ENCODE measurements around the gene TACO1.

Gene TACO1

DNA sequence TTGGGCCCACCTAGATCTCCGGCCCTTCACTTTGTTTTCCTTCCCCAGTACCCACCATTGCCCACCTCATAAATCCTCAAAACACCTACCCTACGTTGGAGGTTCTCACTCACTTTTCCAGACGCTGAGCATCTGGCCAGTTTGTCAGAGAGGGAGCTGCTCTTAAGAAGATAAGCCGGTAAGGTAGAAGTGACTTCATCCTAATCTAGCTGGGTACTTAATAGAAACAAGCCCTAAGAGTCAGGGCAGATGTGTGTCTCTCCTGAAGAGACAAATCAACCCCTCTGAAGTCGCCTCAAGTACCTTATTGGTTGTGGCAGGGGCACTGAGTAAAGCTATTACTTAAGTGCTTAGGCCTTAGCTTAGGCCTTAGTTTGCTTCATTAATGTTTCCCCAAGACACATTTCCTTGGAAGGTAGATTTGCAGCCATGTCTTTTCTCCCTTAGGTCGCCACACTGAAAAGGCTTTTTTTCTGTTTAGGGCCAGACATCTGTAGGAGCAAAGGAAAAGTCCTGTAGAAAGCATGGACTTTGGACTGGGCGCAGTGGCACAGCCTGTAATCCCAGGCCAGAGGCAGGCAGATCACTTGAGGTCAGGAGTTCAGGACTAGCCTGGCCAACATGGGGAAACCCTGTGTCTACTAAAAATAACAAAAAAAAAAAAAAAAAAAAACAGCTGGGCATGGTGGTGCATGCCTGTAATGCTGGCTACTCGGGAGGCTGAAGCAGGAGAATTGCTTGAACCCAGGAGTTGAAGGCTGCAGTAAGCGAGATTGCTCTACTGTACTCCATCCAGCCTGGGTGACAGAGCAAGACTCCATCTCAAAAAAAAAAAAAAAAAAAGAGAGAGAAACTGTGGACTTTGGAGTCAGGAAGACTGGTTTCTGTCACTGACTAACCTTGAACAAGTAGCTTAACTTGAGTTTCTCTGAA lies 1.0 kb downstream of the TACO1 start:
- peak; percentile 73 for DNase-seq
- no peaks in the 10 kb centered on the region for H3K9me3 ChIP-seq (ENCODE audit: severe bottlenecking)
- H3K27me3 ChIP-seq (ENCODE audit: insufficient read depth, low read depth, severe bottlenecking) = no peaks in the 10 kb centered on the region
- H3K36me3 ChIP-seq = peaks cover 42% of the 10 kb centered on the region
- no peak for TF ChIP-seq CTCF (IDR thresholded peaks at IDR 0.05; ENCODE audit: low read depth, low read length)
- peak overlapping the region; percentile 97 for H3K27ac ChIP-seq
- H3K4me3 ChIP-seq (ENCODE audit: low read depth, low read length) = peak overlapping the region; percentile 77

DNA sequence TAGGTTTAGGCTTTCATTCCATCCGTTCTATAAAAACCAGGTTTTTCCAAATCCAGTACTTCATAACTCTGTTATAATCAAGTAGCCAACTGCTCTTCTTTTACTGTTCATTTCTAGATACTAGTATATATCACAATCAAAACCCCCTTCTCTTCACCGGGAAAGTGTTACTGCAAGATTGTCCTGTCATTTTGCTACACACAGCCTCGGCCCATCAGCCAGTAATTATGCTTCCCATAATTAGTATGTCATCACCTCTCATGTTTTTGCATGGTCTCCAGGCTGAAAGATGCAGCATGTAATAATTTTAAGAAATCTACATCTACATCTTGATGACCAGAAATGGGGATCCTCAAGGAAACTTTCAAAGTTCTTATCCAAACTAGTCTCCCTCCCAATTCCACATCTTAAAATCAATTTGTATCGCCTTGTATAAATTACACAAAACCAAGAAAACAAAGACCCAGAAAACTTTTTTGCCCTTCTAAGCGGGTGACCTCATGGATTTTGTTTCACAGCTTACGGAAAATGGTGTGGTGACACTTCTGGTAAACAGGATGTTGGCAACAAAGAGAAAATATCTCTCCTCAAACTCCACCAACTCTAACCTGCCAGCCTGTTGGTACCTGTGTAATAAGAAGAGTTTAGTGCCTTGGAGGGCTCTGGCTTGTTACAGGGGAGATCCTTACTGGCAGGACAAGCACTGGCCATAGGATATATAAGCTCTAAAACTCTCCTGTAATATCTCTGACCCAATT lies 9.3 kb downstream of the TACO1 start:
- DNase-seq = no peak
- H3K27ac ChIP-seq = no peak overlapping the region
- peaks cover 37% of the 10 kb centered on the region for H3K36me3 ChIP-seq
- no peak for TF ChIP-seq CTCF (IDR thresholded peaks at IDR 0.05; ENCODE audit: low read depth, low read length)
- no peaks in the 10 kb centered on the region for H3K9me3 ChIP-seq (ENCODE audit: severe bottlenecking)
- H3K27me3 ChIP-seq (ENCODE audit: insufficient read depth, low read depth, severe bottlenecking) = no peaks in the 10 kb centered on the region
- no peak overlapping the region for H3K4me3 ChIP-seq (ENCODE audit: low read depth, low read length)

- H3K36me3 ChIP-seq = peaks cover 29% of the 10 kb centered on the region
- H3K27ac ChIP-seq = no peak overlapping the region
- H3K9me3 ChIP-seq (ENCODE audit: severe bottlenecking) = no peaks in the 10 kb centered on the region
- no peak overlapping the region for H3K4me3 ChIP-seq (ENCODE audit: low read depth, low read length)
- H3K27me3 ChIP-seq (ENCODE audit: insufficient read depth, low read depth, severe bottlenecking) = no peaks in the 10 kb centered on the region
- DNase-seq = no peak
- no peak for TF ChIP-seq CTCF (IDR thresholded peaks at IDR 0.05; ENCODE audit: low read depth, low read length)
Observed at GRCh38 chr17:63610854-63611253, 10.2 kb downstream of the TACO1 start.

DNA sequence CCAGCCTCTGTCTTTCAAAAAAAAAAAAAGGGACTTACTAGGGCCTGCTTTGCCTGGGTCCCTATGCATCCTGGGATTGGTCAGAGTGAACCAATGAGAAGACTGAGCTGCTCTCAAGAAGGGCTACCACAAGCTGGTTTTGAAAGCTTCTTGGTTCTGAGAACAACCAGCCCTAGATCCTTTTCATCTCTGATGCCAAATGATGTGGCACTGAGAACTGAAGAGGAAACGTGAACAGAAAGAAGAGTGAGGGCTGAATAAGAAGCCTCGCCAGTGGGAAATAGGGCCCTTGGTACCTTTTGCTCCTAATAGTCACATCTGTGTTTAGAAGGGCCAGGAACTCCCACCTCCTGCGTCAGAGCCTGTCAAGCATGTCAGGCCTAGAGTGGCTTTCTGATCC lies 10.7 kb downstream of the TACO1 start:
- peaks cover 24% of the 10 kb centered on the region for H3K36me3 ChIP-seq
- no peaks in the 10 kb centered on the region for H3K9me3 ChIP-seq (ENCODE audit: severe bottlenecking)
- no peak for TF ChIP-seq CTCF (IDR thresholded peaks at IDR 0.05; ENCODE audit: low read depth, low read length)
- H3K27me3 ChIP-seq (ENCODE audit: insufficient read depth, low read depth, severe bottlenecking) = no peaks in the 10 kb centered on the region
- no peak overlapping the region for H3K27ac ChIP-seq
- no peak for DNase-seq
- H3K4me3 ChIP-seq (ENCODE audit: low read depth, low read length) = no peak overlapping the region

GRCh38 chr17:63613663-63614062 lies 13.0 kb downstream of the TACO1 start:
- DNase-seq = no peak
- no peak for TF ChIP-seq CTCF (IDR thresholded peaks at IDR 0.05; ENCODE audit: low read depth, low read length)
- H3K27ac ChIP-seq = no peak overlapping the region
- H3K9me3 ChIP-seq (ENCODE audit: severe bottlenecking) = no peaks in the 10 kb centered on the region
- no peak overlapping the region for H3K4me3 ChIP-seq (ENCODE audit: low read depth, low read length)
- H3K36me3 ChIP-seq = peaks cover under 1% of the 10 kb centered on the region
- no peaks in the 10 kb centered on the region for H3K27me3 ChIP-seq (ENCODE audit: insufficient read depth, low read depth, severe bottlenecking)
